ENCODE results near the gene SMIM9.
"Not testable (repeated sequence)": the region's sequence is repeated elsewhere in the genome, so short reads cannot be mapped to it uniquely, and the experiment has no call there.

The SMIM9 gene

GRCh38 chrX:154834562-154834961 is at the start of gene SMIM9:
Gene SMIM9 (minus strand): TSS chrX:154834662. CDS start chrX:154830856, 3,806 bp downstream.
- no peak for DNase-seq

- DNase-seq: not testable (repeated sequence)
Observed at GRCh38 chrX:154884069-154884468, 49.6 kb upstream of the SMIM9 start.

GRCh38 chrX:154873329-154873728 is 38.9 kb upstream of the SMIM9 start:
- DNase-seq: no peak

- DNase-seq: not testable (repeated sequence)
Observed at GRCh38 chrX:154868522-154868921, 34.1 kb upstream of the SMIM9 start.

- DNase-seq: no peak
Observed at GRCh38 chrX:154855256-154855655, 20.8 kb upstream of the SMIM9 start.

- DNase-seq: no peak
Observed at GRCh38 chrX:154850957-154851611, 16.6 kb upstream of the SMIM9 start.

- DNase-seq: no peak
Observed at GRCh38 chrX:154840856-154841255, 6.4 kb upstream of the SMIM9 start.

GRCh38 chrX:154836163-154836562 is 1.7 kb upstream of the SMIM9 start:
- DNase-seq: no peak

- no peak for DNase-seq
Observed at GRCh38 chrX:154833746-154834274, 652 bp downstream of the SMIM9 start.

- DNase-seq: no peak
Observed at GRCh38 chrX:154829926-154830442, 4.5 kb downstream of the SMIM9 start.

GRCh38 chrX:154829134-154829533 is 5.3 kb downstream of the SMIM9 start:
- DNase-seq: no peak

- no peak for DNase-seq
Observed at GRCh38 chrX:154828016-154828408, 6.5 kb downstream of the SMIM9 start.

GRCh38 chrX:154827194-154828015 is 7.1 kb downstream of the SMIM9 start:
- DNase-seq: no peak

- DNase-seq: not testable (repeated sequence)
Observed at GRCh38 chrX:154825586-154825985, 8.9 kb downstream of the SMIM9 start.

GRCh38 chrX:154824638-154825037 is 9.8 kb downstream of the SMIM9 start:
- DNase-seq: no peak

GRCh38 chrX:154822029-154822428 is 12.4 kb downstream of the SMIM9 start:
- DNase-seq: no peak

GRCh38 chrX:154821523-154821922 is 12.9 kb downstream of the SMIM9 start:
- DNase-seq: no peak

GRCh38 chrX:154819771-154820341 is 14.6 kb downstream of the SMIM9 start:
- DNase-seq: no peak

- DNase-seq: no peak
Observed at GRCh38 chrX:154818916-154819770, 15.3 kb downstream of the SMIM9 start.

- not testable (repeated sequence) for DNase-seq
Observed at GRCh38 chrX:154817048-154817618, 17.3 kb downstream of the SMIM9 start.

- not testable (repeated sequence) for DNase-seq
Observed at GRCh38 chrX:154816326-154816898, 18.1 kb downstream of the SMIM9 start.

Data from amniotic stem cell (primary cell).